ENCODE measurements around the gene PTPRN2.

DNA sequence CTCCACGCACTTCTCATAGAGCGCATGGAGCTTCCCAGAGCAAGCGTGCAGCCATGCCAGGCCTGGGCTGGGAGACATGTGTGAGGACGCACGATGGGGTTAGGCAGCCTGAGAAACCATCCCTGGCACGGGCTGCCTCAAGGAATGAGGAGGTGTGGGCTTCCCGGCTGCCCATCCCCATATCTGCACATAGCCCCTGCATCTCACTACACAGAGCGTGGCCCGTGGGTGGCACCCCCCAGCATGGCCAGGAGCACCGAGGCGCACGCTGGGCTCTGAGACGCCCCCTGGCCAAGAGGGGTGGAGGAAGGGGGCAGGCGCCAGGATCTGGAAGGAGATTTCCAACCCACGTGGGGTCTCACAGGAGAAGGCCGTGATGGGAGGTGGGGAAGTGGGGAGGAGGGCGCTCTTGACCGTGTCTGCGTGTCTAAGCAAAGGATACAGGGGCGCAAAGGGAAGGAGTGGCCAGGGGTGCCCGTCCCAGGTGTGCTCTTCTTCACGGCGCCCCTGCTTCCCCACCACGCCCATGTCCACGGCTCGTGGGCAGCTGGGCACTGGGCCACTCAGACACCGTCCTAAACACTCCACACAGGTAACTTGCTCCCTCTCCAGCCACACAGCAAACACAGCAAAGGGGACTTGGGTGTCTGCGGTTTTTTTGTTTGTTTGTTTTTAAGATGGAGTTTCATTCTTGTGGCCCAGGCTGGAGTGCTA is 340.5 kb downstream of the PTPRN2 start:
- no peak for TF ChIP-seq JUN (IDR thresholded peaks at IDR 0.05; ENCODE audit: borderline replicate concordance, insufficient read depth, insufficient read length, low read depth)
- TF ChIP-seq POLR2A (IDR thresholded peaks at IDR 0.05; ENCODE audit: low read depth, low read length), result no peak
- TF ChIP-seq POLR2AphosphoS5 (IDR thresholded peaks at IDR 0.05; ENCODE audit: insufficient read depth, low read depth, low read length), result no peak
- TF ChIP-seq, protein P1, sequence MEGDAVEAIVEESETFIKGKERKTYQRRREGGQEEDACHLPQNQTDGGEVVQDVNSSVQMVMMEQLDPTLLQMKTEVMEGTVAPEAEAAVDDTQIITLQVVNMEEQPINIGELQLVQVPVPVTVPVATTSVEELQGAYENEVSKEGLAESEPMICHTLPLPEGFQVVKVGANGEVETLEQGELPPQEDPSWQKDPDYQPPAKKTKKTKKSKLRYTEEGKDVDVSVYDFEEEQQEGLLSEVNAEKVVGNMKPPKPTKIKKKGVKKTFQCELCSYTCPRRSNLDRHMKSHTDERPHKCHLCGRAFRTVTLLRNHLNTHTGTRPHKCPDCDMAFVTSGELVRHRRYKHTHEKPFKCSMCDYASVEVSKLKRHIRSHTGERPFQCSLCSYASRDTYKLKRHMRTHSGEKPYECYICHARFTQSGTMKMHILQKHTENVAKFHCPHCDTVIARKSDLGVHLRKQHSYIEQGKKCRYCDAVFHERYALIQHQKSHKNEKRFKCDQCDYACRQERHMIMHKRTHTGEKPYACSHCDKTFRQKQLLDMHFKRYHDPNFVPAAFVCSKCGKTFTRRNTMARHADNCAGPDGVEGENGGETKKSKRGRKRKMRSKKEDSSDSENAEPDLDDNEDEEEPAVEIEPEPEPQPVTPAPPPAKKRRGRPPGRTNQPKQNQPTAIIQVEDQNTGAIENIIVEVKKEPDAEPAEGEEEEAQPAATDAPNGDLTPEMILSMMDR (IDR thresholded peaks at IDR 0.05; ENCODE audit: extremely low read depth in 1 of 2, insufficient read depth in 1 of 2, low read depth in 1 of 2, low read length in 2 of 2), result no peak
- TF ChIP-seq, protein P2, sequence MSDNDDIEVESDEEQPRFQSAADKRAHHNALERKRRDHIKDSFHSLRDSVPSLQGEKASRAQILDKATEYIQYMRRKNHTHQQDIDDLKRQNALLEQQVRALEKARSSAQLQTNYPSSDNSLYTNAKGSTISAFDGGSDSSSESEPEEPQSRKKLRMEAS (IDR thresholded peaks at IDR 0.05; ENCODE audit: insufficient read depth, insufficient read length), result no peak
- no peak for TF ChIP-seq EZH2 (IDR thresholded peaks at IDR 0.05; ENCODE audit: borderline replicate concordance, low read depth, low read length, severe bottlenecking)
- no peak for TF ChIP-seq MYC (IDR thresholded peaks at IDR 0.05; ENCODE audit: low read depth, low read length)
- TF ChIP-seq FOS (IDR thresholded peaks at IDR 0.05; ENCODE audit: borderline replicate concordance, insufficient read depth, low read length), result no peak

All from endothelial cell of umbilical vein (primary cell).